ENCODE data around the gene SEPTIN1. TPM values are rescaled to one million over a fixed set of nuclear protein-coding genes. Genes with fewer than 3 reads are reported as not detected.
"Not testable (repeated sequence)": the region's sequence is repeated elsewhere in the genome, so short reads cannot be mapped to it uniquely, and the experiment has no call there.

Gene SEPTIN1
- total RNA-seq, 1 donor from 2014 or later = 2.0 TPM

DNA sequence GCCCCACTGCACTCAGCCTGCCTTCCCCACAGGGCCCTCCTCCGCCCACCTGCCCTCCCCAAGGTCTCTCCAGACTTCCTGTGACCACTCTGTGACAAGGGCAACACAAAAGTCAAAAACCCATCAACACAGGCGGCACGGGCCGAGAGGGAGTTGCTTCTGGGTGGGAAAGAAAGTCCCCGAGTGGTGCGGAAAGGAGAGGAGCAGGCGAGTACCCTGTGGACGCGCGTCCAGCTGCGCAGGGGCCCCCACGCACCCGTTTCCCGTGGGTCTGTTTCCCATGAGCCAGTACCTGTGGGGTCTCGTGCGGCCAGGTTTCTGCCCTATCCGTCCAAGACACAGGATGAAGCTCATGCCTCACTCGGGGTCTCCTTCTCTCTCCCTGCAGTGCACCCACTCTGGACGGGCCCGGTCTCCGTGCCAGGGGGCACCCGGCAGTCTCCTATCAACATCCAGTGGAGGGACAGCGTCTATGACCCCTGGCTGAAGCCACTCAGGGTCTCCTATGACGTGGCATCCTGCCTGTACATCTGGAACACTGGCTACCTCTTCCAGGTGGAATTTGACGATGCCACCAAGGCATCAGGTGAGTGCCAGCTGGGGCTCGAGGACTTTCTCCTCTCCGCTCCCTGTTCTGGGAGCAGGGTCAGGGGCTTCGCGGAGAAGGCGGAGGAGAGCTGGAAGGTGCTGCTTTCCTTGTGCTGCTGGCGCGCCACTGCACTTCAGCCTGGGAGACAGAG lies 39.4 kb downstream of the SEPTIN1 start:
- no peaks in the 10 kb centered on the region for H3K27me3 Mint-ChIP-seq (ENCODE audit: unreplicated experiment)
- H3K27ac Mint-ChIP-seq (ENCODE audit: unreplicated experiment) = no peak overlapping the region
- TF ChIP-seq, protein P1, sequence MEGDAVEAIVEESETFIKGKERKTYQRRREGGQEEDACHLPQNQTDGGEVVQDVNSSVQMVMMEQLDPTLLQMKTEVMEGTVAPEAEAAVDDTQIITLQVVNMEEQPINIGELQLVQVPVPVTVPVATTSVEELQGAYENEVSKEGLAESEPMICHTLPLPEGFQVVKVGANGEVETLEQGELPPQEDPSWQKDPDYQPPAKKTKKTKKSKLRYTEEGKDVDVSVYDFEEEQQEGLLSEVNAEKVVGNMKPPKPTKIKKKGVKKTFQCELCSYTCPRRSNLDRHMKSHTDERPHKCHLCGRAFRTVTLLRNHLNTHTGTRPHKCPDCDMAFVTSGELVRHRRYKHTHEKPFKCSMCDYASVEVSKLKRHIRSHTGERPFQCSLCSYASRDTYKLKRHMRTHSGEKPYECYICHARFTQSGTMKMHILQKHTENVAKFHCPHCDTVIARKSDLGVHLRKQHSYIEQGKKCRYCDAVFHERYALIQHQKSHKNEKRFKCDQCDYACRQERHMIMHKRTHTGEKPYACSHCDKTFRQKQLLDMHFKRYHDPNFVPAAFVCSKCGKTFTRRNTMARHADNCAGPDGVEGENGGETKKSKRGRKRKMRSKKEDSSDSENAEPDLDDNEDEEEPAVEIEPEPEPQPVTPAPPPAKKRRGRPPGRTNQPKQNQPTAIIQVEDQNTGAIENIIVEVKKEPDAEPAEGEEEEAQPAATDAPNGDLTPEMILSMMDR (IDR thresholded peaks at IDR 0.05) = no peak
- no peaks in the 10 kb centered on the region for H3K9me3 Mint-ChIP-seq (ENCODE audit: unreplicated experiment)
- H3K36me3 Mint-ChIP-seq (ENCODE audit: unreplicated experiment) = no peaks in the 10 kb centered on the region
- H3K4me3 Mint-ChIP-seq (ENCODE audit: unreplicated experiment) = no peak overlapping the region
- DNase-seq (ENCODE audit: extremely low spot score, unreplicated experiment) = peak; percentile 80
- H3K4me1 Mint-ChIP-seq (ENCODE audit: unreplicated experiment) = no peaks in the 10 kb centered on the region

DNA sequence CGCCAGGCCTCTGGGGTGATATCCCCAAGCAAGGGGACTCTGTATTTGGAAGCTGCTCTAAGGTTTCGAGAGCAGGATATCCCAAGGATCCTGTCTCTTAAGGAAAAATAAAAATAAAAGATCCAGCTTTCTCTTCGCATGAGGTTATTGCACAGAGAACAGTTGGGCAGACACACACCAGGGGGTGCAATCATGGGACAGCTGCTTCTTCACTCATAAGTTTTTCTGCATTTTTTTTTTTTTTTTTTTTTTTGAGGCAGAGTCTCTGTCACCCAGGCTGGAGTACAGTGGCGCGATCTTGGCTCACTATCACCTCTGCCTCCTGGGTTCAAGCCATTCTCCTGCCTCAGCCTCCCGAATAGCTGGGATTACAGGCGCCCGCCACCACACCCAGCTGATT lies 40.4 kb downstream of the SEPTIN1 start:
- not testable (repeated sequence) for H3K4me1 Mint-ChIP-seq (ENCODE audit: unreplicated experiment); H3K27ac Mint-ChIP-seq (ENCODE audit: unreplicated experiment); H3K36me3 Mint-ChIP-seq (ENCODE audit: unreplicated experiment); H3K9me3 Mint-ChIP-seq (ENCODE audit: unreplicated experiment); DNase-seq (ENCODE audit: extremely low spot score, unreplicated experiment); H3K4me3 Mint-ChIP-seq (ENCODE audit: unreplicated experiment); H3K27me3 Mint-ChIP-seq (ENCODE audit: unreplicated experiment)

DNA sequence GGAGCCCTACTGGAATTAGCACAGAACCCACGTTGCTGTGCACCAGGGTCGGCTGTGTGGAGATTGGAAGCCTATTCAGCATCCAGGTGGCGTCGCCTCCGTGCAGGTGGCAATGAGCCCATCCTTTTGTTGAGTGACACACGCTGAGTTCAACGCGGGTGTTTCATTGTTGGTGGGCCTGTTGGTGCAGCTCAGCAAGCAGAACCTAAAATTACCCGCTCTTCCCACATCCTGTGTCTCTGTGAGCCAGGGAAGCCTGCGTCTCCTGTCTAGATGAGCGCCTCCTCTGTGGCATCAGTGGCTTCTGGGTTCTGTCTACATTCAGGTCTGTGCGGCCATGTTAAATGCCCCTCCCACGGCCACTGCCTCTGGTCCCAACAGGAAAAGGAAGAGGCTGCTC lies 41.7 kb downstream of the SEPTIN1 start:
- no peak overlapping the region for H3K27ac Mint-ChIP-seq (ENCODE audit: unreplicated experiment)
- no peaks in the 10 kb centered on the region for H3K36me3 Mint-ChIP-seq (ENCODE audit: unreplicated experiment)
- no peak for DNase-seq (ENCODE audit: extremely low spot score, unreplicated experiment)
- peaks cover 4% of the 10 kb centered on the region for H3K4me1 Mint-ChIP-seq (ENCODE audit: unreplicated experiment)
- TF ChIP-seq, protein P1 (IDR thresholded peaks at IDR 0.05) = no peak
- H3K27me3 Mint-ChIP-seq (ENCODE audit: unreplicated experiment) = no peaks in the 10 kb centered on the region
- no peaks in the 10 kb centered on the region for H3K9me3 Mint-ChIP-seq (ENCODE audit: unreplicated experiment)
- H3K4me3 Mint-ChIP-seq (ENCODE audit: unreplicated experiment) = no peak overlapping the region

DNA sequence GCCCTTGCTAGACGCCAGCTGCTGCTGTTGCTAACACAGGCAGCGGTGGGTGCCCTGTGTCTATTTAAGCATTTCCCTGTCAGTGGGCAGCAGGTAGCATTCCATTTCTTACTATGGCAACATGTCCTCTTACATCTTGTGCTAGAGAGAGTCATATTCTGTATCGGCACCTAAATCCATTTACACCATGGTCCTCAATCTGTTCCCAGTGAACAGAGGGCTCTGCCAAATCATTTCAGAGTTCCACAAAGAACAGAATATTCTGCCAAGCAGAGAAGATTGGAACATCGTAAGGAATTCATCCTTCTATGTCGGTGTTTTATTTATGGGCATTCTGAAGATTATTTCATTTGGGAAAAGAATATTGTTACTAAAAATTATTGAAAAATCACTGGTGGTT lies 43.6 kb downstream of the SEPTIN1 start:
- H3K9me3 Mint-ChIP-seq (ENCODE audit: unreplicated experiment); H3K4me3 Mint-ChIP-seq (ENCODE audit: unreplicated experiment); H3K36me3 Mint-ChIP-seq (ENCODE audit: unreplicated experiment); H3K4me1 Mint-ChIP-seq (ENCODE audit: unreplicated experiment); H3K27me3 Mint-ChIP-seq (ENCODE audit: unreplicated experiment); DNase-seq (ENCODE audit: extremely low spot score, unreplicated experiment); H3K27ac Mint-ChIP-seq (ENCODE audit: unreplicated experiment): not testable (repeated sequence)

DNA sequence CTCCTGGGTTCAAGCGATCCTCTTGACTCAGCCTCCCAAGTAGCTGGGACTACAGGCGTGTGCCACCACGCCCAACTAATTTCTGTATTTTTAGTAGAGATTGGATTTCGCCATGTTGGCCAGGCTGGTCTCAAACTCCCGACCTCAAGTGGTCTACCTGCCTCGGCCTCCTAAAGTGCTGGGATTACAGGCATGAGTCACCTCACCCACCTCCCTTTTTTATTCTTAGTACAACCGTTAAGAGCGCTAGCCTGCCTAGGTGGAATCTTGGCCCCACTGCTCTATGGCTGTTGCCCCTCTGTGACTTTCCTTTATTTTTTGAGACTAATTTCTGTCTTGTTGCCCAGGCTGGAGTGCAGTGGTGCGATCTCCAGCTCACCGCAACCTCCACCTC lies 44.4 kb downstream of the SEPTIN1 start:
- DNase-seq (ENCODE audit: extremely low spot score, unreplicated experiment); H3K4me3 Mint-ChIP-seq (ENCODE audit: unreplicated experiment); H3K4me1 Mint-ChIP-seq (ENCODE audit: unreplicated experiment); H3K9me3 Mint-ChIP-seq (ENCODE audit: unreplicated experiment); H3K27ac Mint-ChIP-seq (ENCODE audit: unreplicated experiment); H3K27me3 Mint-ChIP-seq (ENCODE audit: unreplicated experiment); H3K36me3 Mint-ChIP-seq (ENCODE audit: unreplicated experiment): not testable (repeated sequence)

GRCh38 chr16:30335598-30336474 lies 46.5 kb downstream of the SEPTIN1 start:
- H3K27me3 Mint-ChIP-seq (ENCODE audit: unreplicated experiment) = no peaks in the 10 kb centered on the region

GRCh38 chr16:30335028-30335597 lies 47.2 kb downstream of the SEPTIN1 start:
- H3K4me1 Mint-ChIP-seq (ENCODE audit: unreplicated experiment) = peaks cover 13% of the 10 kb centered on the region
- H3K27me3 Mint-ChIP-seq (ENCODE audit: unreplicated experiment); H3K36me3 Mint-ChIP-seq (ENCODE audit: unreplicated experiment); H3K9me3 Mint-ChIP-seq (ENCODE audit: unreplicated experiment): not testable (repeated sequence)
- peak overlapping the region; percentile 78 for H3K4me3 Mint-ChIP-seq (ENCODE audit: unreplicated experiment)
- peak; percentile 95 for DNase-seq (ENCODE audit: extremely low spot score, unreplicated experiment)
- peak overlapping the region; percentile 90 for H3K27ac Mint-ChIP-seq (ENCODE audit: unreplicated experiment)

More at GRCh38 chr16:30335598-30336474, 46.5 kb downstream of the SEPTIN1 start:
- TF ChIP-seq, protein P1 (IDR thresholded peaks at IDR 0.05) = no peak
- Mint-ChIP-seq H3K36me3 (ENCODE audit: unreplicated experiment) (no peaks in the 10 kb centered on the region), H3K9me3 (ENCODE audit: unreplicated experiment) (no peaks in the 10 kb centered on the region), H3K4me3 (ENCODE audit: unreplicated experiment) (peak overlapping the region; percentile 78), H3K4me1 (ENCODE audit: unreplicated experiment) (peaks cover 13% of the 10 kb centered on the region), H3K27ac (ENCODE audit: unreplicated experiment) (peak overlapping the region; percentile 90)
- peak; percentile 65 for DNase-seq (ENCODE audit: extremely low spot score, unreplicated experiment)

GRCh38 chr16:30334473-30334989 lies 47.8 kb downstream of the SEPTIN1 start:
- peak overlapping the region; percentile 93 for H3K4me3 Mint-ChIP-seq (ENCODE audit: unreplicated experiment)
- H3K36me3 Mint-ChIP-seq (ENCODE audit: unreplicated experiment); H3K9me3 Mint-ChIP-seq (ENCODE audit: unreplicated experiment); H3K27me3 Mint-ChIP-seq (ENCODE audit: unreplicated experiment): not testable (repeated sequence)
- H3K4me1 Mint-ChIP-seq (ENCODE audit: unreplicated experiment) = peaks cover 13% of the 10 kb centered on the region
- H3K27ac Mint-ChIP-seq (ENCODE audit: unreplicated experiment) = peak overlapping the region; percentile 87
- DNase-seq (ENCODE audit: extremely low spot score, unreplicated experiment) = peak; percentile 87

Data from osteocyte (in vitro differentiated cells).